Measurements from ENCODE around the gene DNAH6.

The DNAH6 gene

DNA sequence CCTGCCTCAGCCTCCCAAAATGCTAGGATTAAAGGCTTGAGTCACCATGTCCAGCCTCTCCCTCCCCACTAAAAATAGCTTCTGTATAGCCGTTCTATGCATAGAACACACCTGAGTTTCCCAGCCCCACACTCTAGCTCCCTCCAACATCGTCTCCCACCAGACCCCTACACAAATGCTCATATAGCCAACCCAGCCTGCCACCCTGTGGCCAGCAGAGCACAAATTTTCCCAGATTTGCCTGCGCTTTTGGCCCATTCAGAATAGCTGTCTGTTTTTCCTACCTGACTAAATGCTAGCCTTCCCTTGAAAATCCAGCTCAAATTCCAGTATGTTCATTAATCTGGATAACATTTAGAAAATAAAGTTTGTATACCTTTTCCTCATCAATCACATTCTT, 341.8 kb downstream of the DNAH6 start:
- H3K9ac ChIP-seq (ENCODE audit: low read length), result no peak overlapping the region
- TF ChIP-seq, protein P1, sequence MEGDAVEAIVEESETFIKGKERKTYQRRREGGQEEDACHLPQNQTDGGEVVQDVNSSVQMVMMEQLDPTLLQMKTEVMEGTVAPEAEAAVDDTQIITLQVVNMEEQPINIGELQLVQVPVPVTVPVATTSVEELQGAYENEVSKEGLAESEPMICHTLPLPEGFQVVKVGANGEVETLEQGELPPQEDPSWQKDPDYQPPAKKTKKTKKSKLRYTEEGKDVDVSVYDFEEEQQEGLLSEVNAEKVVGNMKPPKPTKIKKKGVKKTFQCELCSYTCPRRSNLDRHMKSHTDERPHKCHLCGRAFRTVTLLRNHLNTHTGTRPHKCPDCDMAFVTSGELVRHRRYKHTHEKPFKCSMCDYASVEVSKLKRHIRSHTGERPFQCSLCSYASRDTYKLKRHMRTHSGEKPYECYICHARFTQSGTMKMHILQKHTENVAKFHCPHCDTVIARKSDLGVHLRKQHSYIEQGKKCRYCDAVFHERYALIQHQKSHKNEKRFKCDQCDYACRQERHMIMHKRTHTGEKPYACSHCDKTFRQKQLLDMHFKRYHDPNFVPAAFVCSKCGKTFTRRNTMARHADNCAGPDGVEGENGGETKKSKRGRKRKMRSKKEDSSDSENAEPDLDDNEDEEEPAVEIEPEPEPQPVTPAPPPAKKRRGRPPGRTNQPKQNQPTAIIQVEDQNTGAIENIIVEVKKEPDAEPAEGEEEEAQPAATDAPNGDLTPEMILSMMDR (IDR thresholded peaks at IDR 0.05; ENCODE audit: low read depth, low read length), result peak; percentile 77
- no peak for TF ChIP-seq EZH2phosphoT487 (IDR thresholded peaks at IDR 0.05; ENCODE audit: low read depth)
- H3K4me3 ChIP-seq (ENCODE audit: low read length), result no peak overlapping the region
- H3K36me3 ChIP-seq (replicated peaks; ENCODE audit: low read depth, low read length), result peaks cover 9% of the 10 kb centered on the region
- H3K4me2 ChIP-seq (ENCODE audit: low read length), result no peak overlapping the region
- H3K27me3 ChIP-seq (ENCODE audit: low read depth, low read length), result no peaks in the 10 kb centered on the region
- H2AFZ ChIP-seq (ENCODE audit: low read depth, low read length), result no peak overlapping the region
- H4K20me1 ChIP-seq (ENCODE audit: insufficient read depth, low read length), result no peaks in the 10 kb centered on the region
- no peak overlapping the region for H3K27ac ChIP-seq (ENCODE audit: low read length)
- no peaks in the 10 kb centered on the region; the same call in 1 of the 2 replicates for H3K79me2 ChIP-seq (ENCODE audit: low read length)
- H3K9me3 ChIP-seq (ENCODE audit: insufficient read depth, low read length), result peaks cover 5% of the 10 kb centered on the region
- H3K4me1 ChIP-seq (ENCODE audit: low read length), result peaks cover 14% of the 10 kb centered on the region

DNA sequence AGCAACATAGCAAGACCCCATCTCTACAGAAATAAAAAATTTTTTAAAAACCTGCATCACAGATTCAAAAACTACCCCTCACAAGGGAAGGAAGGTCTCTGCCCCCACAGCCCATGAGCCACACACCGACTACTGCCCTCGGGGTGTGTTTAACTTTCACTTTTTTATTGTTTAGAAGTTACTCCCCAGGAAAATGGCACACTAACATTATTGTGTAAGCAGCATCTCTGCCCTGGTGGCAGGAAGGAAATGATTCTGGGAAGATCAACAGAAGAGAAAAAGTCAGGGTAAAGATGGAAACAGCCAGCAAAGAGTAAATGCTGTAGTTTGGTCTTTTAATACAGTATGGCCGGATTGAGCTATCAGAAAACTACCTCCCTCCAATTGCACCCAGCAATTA, 342.6 kb downstream of the DNAH6 start:
- Histone ChIP-seq H3K4me1 (ENCODE audit: low read length) (peaks cover 14% of the 10 kb centered on the region), H4K20me1 (ENCODE audit: insufficient read depth, low read length) (no peaks in the 10 kb centered on the region), H3K36me3 (replicated peaks; ENCODE audit: low read depth, low read length) (peaks cover 6% of the 10 kb centered on the region), H3K27ac (ENCODE audit: low read length) (no peak overlapping the region), H3K9ac (ENCODE audit: low read length) (no peak overlapping the region), H3K4me2 (ENCODE audit: low read length) (no peak overlapping the region), H3K27me3 (ENCODE audit: low read depth, low read length) (no peaks in the 10 kb centered on the region), H3K79me2 (ENCODE audit: low read length) (peaks cover under 1% of the 10 kb centered on the region; the same call in 1 of the 2 replicates), H2AFZ (ENCODE audit: low read depth, low read length) (no peak overlapping the region), H3K4me3 (ENCODE audit: low read length) (no peak overlapping the region), H3K9me3 (ENCODE audit: insufficient read depth, low read length) (no peaks in the 10 kb centered on the region; the same call in 1 of the 2 replicates)
- TF ChIP-seq, protein P1 (IDR thresholded peaks at IDR 0.05; ENCODE audit: low read depth, low read length), result no peak
- TF ChIP-seq EZH2phosphoT487 (IDR thresholded peaks at IDR 0.05; ENCODE audit: low read depth), result no peak

DNA sequence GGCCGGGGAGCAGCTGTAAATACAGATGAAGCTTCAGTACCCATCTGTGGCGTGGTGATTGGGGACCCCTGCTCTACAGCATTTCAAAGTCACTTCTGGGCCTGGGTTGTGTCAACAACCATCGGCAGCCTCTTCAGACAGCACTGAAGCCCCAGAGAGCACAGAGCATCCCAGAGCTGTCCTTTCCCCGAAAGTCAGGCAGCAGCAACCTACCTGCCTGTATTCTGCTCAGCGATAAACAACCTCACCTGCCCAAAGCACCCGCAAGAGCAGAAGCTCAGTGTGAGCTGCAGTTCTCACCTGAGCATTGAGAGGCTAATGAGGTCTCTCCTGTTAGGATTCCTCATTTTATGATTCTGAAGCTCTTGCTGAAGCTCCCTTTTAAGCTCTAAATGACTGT, 345.2 kb downstream of the DNAH6 start:
- Histone ChIP-seq H3K4me2 (ENCODE audit: low read length) (no peak overlapping the region), H3K4me1 (ENCODE audit: low read length) (peaks cover 12% of the 10 kb centered on the region)

DNA sequence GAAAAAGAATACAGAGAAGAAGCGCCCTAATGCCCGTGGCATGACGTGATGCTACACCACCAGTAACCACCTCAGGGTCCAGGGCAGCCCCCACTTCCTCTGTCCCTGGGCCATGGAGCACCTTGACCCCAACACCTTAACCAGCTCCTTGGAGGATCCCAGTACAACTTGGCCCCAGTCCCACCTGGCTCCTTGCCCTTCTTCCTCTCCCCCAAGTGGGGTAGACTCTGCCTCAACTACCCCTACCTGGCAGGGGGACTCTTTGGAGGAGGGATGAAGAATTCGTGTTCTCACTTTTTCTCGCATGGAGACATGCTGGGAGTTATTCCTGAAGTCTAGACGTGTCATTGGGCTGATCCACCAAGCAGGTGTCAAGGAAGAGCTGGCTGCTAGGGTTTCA, 345.7 kb downstream of the DNAH6 start:
- Histone ChIP-seq H3K27ac (ENCODE audit: low read length) (no peak overlapping the region), H3K4me2 (ENCODE audit: low read length) (no peak overlapping the region), H3K9me3 (ENCODE audit: insufficient read depth, low read length) (no peaks in the 10 kb centered on the region), H4K20me1 (ENCODE audit: insufficient read depth, low read length) (no peaks in the 10 kb centered on the region), H3K4me3 (ENCODE audit: low read length) (no peak overlapping the region), H3K9ac (ENCODE audit: low read length) (no peak overlapping the region), H3K36me3 (replicated peaks; ENCODE audit: low read depth, low read length) (no peaks in the 10 kb centered on the region), H3K4me1 (ENCODE audit: low read length) (peaks cover 8% of the 10 kb centered on the region), H2AFZ (ENCODE audit: low read depth, low read length) (no peak overlapping the region), H3K27me3 (ENCODE audit: low read depth, low read length) (no peaks in the 10 kb centered on the region), H3K79me2 (ENCODE audit: low read length) (peaks cover 2% of the 10 kb centered on the region; the same call in 1 of the 2 replicates)
- no peak for TF ChIP-seq EZH2phosphoT487 (IDR thresholded peaks at IDR 0.05; ENCODE audit: low read depth)
- TF ChIP-seq, protein P1 (IDR thresholded peaks at IDR 0.05; ENCODE audit: low read depth, low read length), result no peak

More for the DNA sequence above, 345.2 kb downstream of the DNAH6 start:
- no peak for TF ChIP-seq EZH2phosphoT487 (IDR thresholded peaks at IDR 0.05; ENCODE audit: low read depth)
- TF ChIP-seq, protein P1 (IDR thresholded peaks at IDR 0.05; ENCODE audit: low read depth, low read length), result no peak
- H3K27ac ChIP-seq (ENCODE audit: low read length), result no peak overlapping the region
- H3K4me3 ChIP-seq (ENCODE audit: low read length), result no peak overlapping the region
- no peak overlapping the region for H3K9ac ChIP-seq (ENCODE audit: low read length)
- H3K9me3 ChIP-seq (ENCODE audit: insufficient read depth, low read length), result no peaks in the 10 kb centered on the region
- H3K36me3 ChIP-seq (replicated peaks; ENCODE audit: low read depth, low read length), result no peaks in the 10 kb centered on the region
- no peaks in the 10 kb centered on the region for H4K20me1 ChIP-seq (ENCODE audit: insufficient read depth, low read length)
- H3K79me2 ChIP-seq (ENCODE audit: low read length), result peaks cover 2% of the 10 kb centered on the region; the same call in 1 of the 2 replicates
- no peaks in the 10 kb centered on the region for H3K27me3 ChIP-seq (ENCODE audit: low read depth, low read length)
- no peak overlapping the region for H2AFZ ChIP-seq (ENCODE audit: low read depth, low read length)

Measured in OCI-LY3 (cell line).